GM23248 (cell line): ENCODE results near the gene CLSTN2. TPM values are rescaled to one million over a fixed set of nuclear protein-coding genes. Genes with fewer than 3 reads are reported as not detected.

ENCODE experiments used
- DNase-seq: peaks from one replicate; pipeline ENCODE4 v3.0.0-alpha.2; 2015
- H2AFZ ChIP-seq: fragments of 200-600 bp; sonication (generic); 2 replicates; pipeline ENCODE4 v1.6.1; 2016; ENCODE audit warnings: antibody characterized with exemption
- H3F3A ChIP-seq: fragments of 200-600 bp; sonication (generic); 2 replicates; pipeline ENCODE4 v1.6.1; 2016; ENCODE audit warnings: mild to moderate bottlenecking, antibody characterized with exemption, mixed run types; ENCODE audit not compliant: insufficient read depth
- H3K27ac ChIP-seq: fragments of 200-600 bp; sonication (generic); 2 replicates; pipeline ENCODE4 v1.5.1; 2016; ENCODE audit warnings: mild to moderate bottlenecking
- H3K27me3 ChIP-seq: fragments of 200-600 bp; sonication (generic); replicated peaks from 2 replicates; pipeline ENCODE4 v1.6.1; 2016; ENCODE audit warnings: mild to moderate bottlenecking; ENCODE audit not compliant: insufficient read depth
- H3K36me3 ChIP-seq: fragments of 200-600 bp; sonication (generic); 2 replicates; pipeline ENCODE4 v1.6.1; 2016; ENCODE audit warnings: low read depth, mild to moderate bottlenecking
- H3K4me1 ChIP-seq: fragments of 200-600 bp; sonication (generic); 2 replicates; pipeline ENCODE4 v1.6.1; 2016; ENCODE audit warnings: mild to moderate bottlenecking; ENCODE audit not compliant: insufficient read depth
- H3K4me2 ChIP-seq: fragments of 200-600 bp; sonication (generic); one replicate; pipeline ENCODE4 v1.6.1; 2016; ENCODE audit warnings: mild to moderate bottlenecking; ENCODE audit not compliant: unreplicated experiment
- H3K4me3 ChIP-seq: fragments of 200-600 bp; sonication (generic); 2 replicates; pipeline ENCODE4 v1.5.1; 2016; ENCODE audit warnings: mild to moderate bottlenecking
- H3K79me2 ChIP-seq: fragments of 200-600 bp; sonication (generic); 2 replicates; pipeline ENCODE4 v1.6.1; 2016; ENCODE audit warnings: mild to moderate bottlenecking; ENCODE audit not compliant: insufficient read depth
- H3K9ac ChIP-seq: fragments of 200-600 bp; sonication (generic); 2 replicates; pipeline ENCODE4 v1.6.1; 2016; ENCODE audit warnings: mild to moderate bottlenecking
- H3K9me2 ChIP-seq: fragments of 200-600 bp; sonication (generic); 2 replicates; pipeline ENCODE4 v1.6.1; 2016; ENCODE audit warnings: mixed run types, mild to moderate bottlenecking, moderate library complexity; ENCODE audit not compliant: insufficient read depth
- H3K9me3 ChIP-seq: fragments of 200-600 bp; sonication (generic); one replicate; pipeline ENCODE4 v1.6.1; 2017; ENCODE audit warnings: low read depth
- H4K20me1 ChIP-seq: fragments of 200-600 bp; sonication (generic); 2 replicates; pipeline ENCODE4 v1.6.0; 2016; ENCODE audit not compliant: insufficient read depth
- EZH2 ChIP-seq: fragments of 200-600 bp; sonication (generic); IDR thresholded peaks from 2 replicates; pipeline ENCODE4 v1.6.1; 2018; ENCODE audit warnings: antibody characterized with exemption, mild to moderate bottlenecking; ENCODE audit not compliant: insufficient read depth, poor library complexity, severe bottlenecking
- EZH2phosphoT487 ChIP-seq: fragments of 200-600 bp; sonication (generic); IDR thresholded peaks from 2 replicates; pipeline ENCODE4 v1.6.1; 2018; ENCODE audit warnings: antibody characterized with exemption, moderate library complexity, mild to moderate bottlenecking, low read depth; ENCODE audit not compliant: insufficient read depth
- WGBS, 2 experiments: methylation state at CpG; one replicate each; pipeline ENCODE4 v1.1.6; 2015 to 2017; ENCODE audit warnings: low lambda C conversion rate in 2 of 2, low coverage in 1 of 2; ENCODE audit errors: missing lambda C conversion rate in 2 of 2; 5-methylcytosine and 5-hydroxymethylcytosine counted together
- in situ Hi-C: fragments of 300-500 bp; cut with MboI; formaldehyde crosslinking; loops from 2 replicates; pipeline ENCODE4 v1.15.0; 2020
- polyA plus RNA-seq: library from polyadenylated mRNA; unstranded; fragments of >200 nt; fragmentation: Nextera tagmentation; extraction: Ambion mirVana; gene quantifications from 2 replicates; pipeline ENCODE4 v1.2.1, GENCODE V29; 2016
- total RNA-seq: library from RNA; depleted of rRNA; stranded (reverse); fragments of >200 nt; shearing (Covaris generic); gene quantifications from 2 replicates; pipeline ENCODE4 v1.2.3, GENCODE V29; 2014

The CLSTN2 gene
- total and polyA plus RNA-seq, 2 experiments from 2014 or later = not detected

GRCh38 chr3:140067487-140067886 lies 132.5 kb downstream of the CLSTN2 start:
- H3K27ac ChIP-seq = no peak overlapping the region
- 12 to 22% methylated on average over 3 of the region's 3 CpGs for WGBS, 2 experiments
- no peak overlapping the region for H3K9ac ChIP-seq
- H2AFZ ChIP-seq = no peak overlapping the region
- no peak overlapping the region for H3K4me2 ChIP-seq
- H3K9me2 ChIP-seq = no peaks in the 10 kb centered on the region
- H3K27me3 ChIP-seq = no peaks in the 10 kb centered on the region
- no peaks in the 10 kb centered on the region for H3K4me1 ChIP-seq
- H3K36me3 ChIP-seq = no peaks in the 10 kb centered on the region
- H3K79me2 ChIP-seq = no peaks in the 10 kb centered on the region
- DNase-seq = no peak
- H3K4me3 ChIP-seq = no peak overlapping the region
- H4K20me1 ChIP-seq = no peaks in the 10 kb centered on the region
- H3F3A ChIP-seq = no peaks in the 10 kb centered on the region
- TF ChIP-seq EZH2 = no peak
- no peak for TF ChIP-seq EZH2phosphoT487
- H3K9me3 ChIP-seq = no peaks in the 10 kb centered on the region
- in situ Hi-C loops = no loop called here

- Histone ChIP-seq H3K36me3 (no peaks in the 10 kb centered on the region), H3K27ac (no peak overlapping the region), H2AFZ (no peak overlapping the region), H3K27me3 (no peaks in the 10 kb centered on the region), H3K9ac (no peak overlapping the region), H3K79me2 (no peaks in the 10 kb centered on the region), H3K4me2 (no peak overlapping the region), H3F3A (no peaks in the 10 kb centered on the region), H3K9me3 (no peaks in the 10 kb centered on the region), H3K4me1 (no peaks in the 10 kb centered on the region), H4K20me1 (no peaks in the 10 kb centered on the region), H3K4me3 (no peak overlapping the region), H3K9me2 (no peaks in the 10 kb centered on the region)
- in situ Hi-C loops = no loop called here
- TF ChIP-seq EZH2phosphoT487 (no peak), EZH2 (no peak)
- DNase-seq = no peak
Observed at GRCh38 chr3:140068494-140069017, 133.6 kb downstream of the CLSTN2 start.

GRCh38 chr3:140073278-140074045 lies 138.5 kb downstream of the CLSTN2 start:
- H3K36me3 ChIP-seq = no peaks in the 10 kb centered on the region
- in situ Hi-C loops = no loop called here
- H3K9me3 ChIP-seq = no peaks in the 10 kb centered on the region
- no peaks in the 10 kb centered on the region for H3F3A ChIP-seq
- no peak for TF ChIP-seq EZH2phosphoT487
- TF ChIP-seq EZH2 = no peak
- H3K9me2 ChIP-seq = no peaks in the 10 kb centered on the region
- H3K27ac ChIP-seq = no peak overlapping the region
- H3K4me1 ChIP-seq = no peaks in the 10 kb centered on the region
- H3K4me2 ChIP-seq = no peak overlapping the region
- DNase-seq = no peak
- H4K20me1 ChIP-seq = no peaks in the 10 kb centered on the region
- 26 to 29% methylated on average over 3 of the region's 3 CpGs for whole genome bisulfite sequencing, 2 experiments
- no peaks in the 10 kb centered on the region for H3K27me3 ChIP-seq
- H3K4me3 ChIP-seq = no peak overlapping the region
- H3K9ac ChIP-seq = no peak overlapping the region
- no peaks in the 10 kb centered on the region for H3K79me2 ChIP-seq
- no peak overlapping the region for H2AFZ ChIP-seq

DNA sequence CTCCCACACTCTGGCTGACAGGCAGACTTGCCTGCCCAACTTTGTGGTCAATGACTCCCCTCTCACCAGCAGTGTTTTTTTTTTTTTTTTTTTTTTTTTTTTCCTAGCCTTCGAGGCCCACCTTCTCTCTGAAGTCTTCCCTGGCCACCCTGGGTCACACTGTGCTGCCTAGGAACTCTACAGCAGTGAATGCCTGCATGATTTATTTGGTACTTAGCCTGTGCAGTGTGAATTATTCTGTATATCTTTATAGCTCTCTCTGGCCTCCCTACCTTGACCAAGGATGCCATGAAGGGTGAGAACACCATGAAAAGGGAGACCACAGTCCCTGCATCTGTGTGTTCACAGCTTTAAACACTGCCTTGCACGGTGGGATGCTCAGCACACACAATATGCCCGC lies 141.6 kb downstream of the CLSTN2 start:
- Histone ChIP-seq H3K4me3 (no peak overlapping the region), H4K20me1 (no peaks in the 10 kb centered on the region), H3K4me1 (no peaks in the 10 kb centered on the region), H3K9me2 (no peaks in the 10 kb centered on the region), H3K9me3 (no peaks in the 10 kb centered on the region), H3K27ac (no peak overlapping the region), H3K4me2 (no peak overlapping the region), H3K79me2 (no peaks in the 10 kb centered on the region), H3F3A (no peaks in the 10 kb centered on the region), H3K9ac (no peak overlapping the region), H3K27me3 (no peaks in the 10 kb centered on the region), H3K36me3 (no peaks in the 10 kb centered on the region), H2AFZ (no peak overlapping the region)
- TF ChIP-seq EZH2phosphoT487 (no peak), EZH2 (no peak)
- DNase-seq = no peak
- in situ Hi-C loops = no loop called here
- 5% methylated on average over 3 of the region's 3 CpGs for WGBS, 2 experiments

- Histone ChIP-seq H3K36me3 (no peaks in the 10 kb centered on the region), H3K4me1 (no peaks in the 10 kb centered on the region), H3K79me2 (no peaks in the 10 kb centered on the region), H3K4me3 (no peak overlapping the region), H2AFZ (no peak overlapping the region), H4K20me1 (no peaks in the 10 kb centered on the region), H3K27ac (no peak overlapping the region), H3K9ac (no peak overlapping the region), H3F3A (no peaks in the 10 kb centered on the region), H3K9me2 (no peaks in the 10 kb centered on the region), H3K9me3 (no peaks in the 10 kb centered on the region), H3K27me3 (no peaks in the 10 kb centered on the region), H3K4me2 (no peak overlapping the region)
- 32 to 34% methylated on average over 3 of the region's 3 CpGs for WGBS, 2 experiments
- in situ Hi-C loops = no loop called here
- no peak for DNase-seq
- TF ChIP-seq EZH2phosphoT487 = no peak
- no peak for TF ChIP-seq EZH2
Observed at GRCh38 chr3:140077406-140077805, 142.4 kb downstream of the CLSTN2 start.
